PC-3 (cell line): ENCODE results near the gene GDF11.

Experiments used
- CTCF ChIP-seq: fragments of 300-600 bp; sonication (generic); conservative IDR thresholded peaks from 2 replicates; pipeline ENCODE4 v1.5.1; 2017; ENCODE audit warnings: antibody characterized with exemption, low read depth, mild to moderate bottlenecking, low read length
- EZH2 ChIP-seq: fragments of 300-600 bp; sonication (generic); IDR thresholded peaks from one replicate; pipeline ENCODE4 v1.6.1; 2017; ENCODE audit warnings: antibody characterized with exemption, mild to moderate bottlenecking, low read length; ENCODE audit not compliant: unreplicated experiment
- EZH2phosphoT487 ChIP-seq: fragments of 300-600 bp; sonication (generic); IDR thresholded peaks from 2 replicates; pipeline ENCODE4 v1.6.1; 2018; ENCODE audit warnings: mild to moderate bottlenecking, antibody characterized with exemption, low read length, borderline replicate concordance

- no peak for TF ChIP-seq EZH2
- peak; percentile 59 for TF ChIP-seq CTCF
- no peak for TF ChIP-seq EZH2phosphoT487
Measured at GRCh38 chr12:55705782-55706402, 37.0 kb upstream of the GDF11 start.
